Tibial nerve (tissue), 4 donors: ENCODE measurements around the gene LRSAM1.
A peak's percentile ranks its signal among the peaks of the same experiment; 100 is the strongest.

Experiments
- CTCF ChIP-seq, 5 experiments: fragments of 200-600 bp in 3 of 5; fragments of 450-650 bp in 2 of 5; sonication (generic) in 3 of 5; IDR thresholded peaks; one replicate each; pipeline ENCODE4 v1.5.1; 2016 to 2019; ENCODE audit warnings: antibody characterized with exemption in 5 of 5, mild to moderate bottlenecking in 3 of 5, moderate library complexity in 2 of 5
- EP300 ChIP-seq, 2 donors: sonication (generic); formaldehyde crosslinking; IDR thresholded peaks; one replicate each; pipeline ENCODE4 v1.6.1; 2017; ENCODE audit warnings: antibody characterized with exemption in 2 of 2, mild to moderate bottlenecking in 1 of 2

DNA sequence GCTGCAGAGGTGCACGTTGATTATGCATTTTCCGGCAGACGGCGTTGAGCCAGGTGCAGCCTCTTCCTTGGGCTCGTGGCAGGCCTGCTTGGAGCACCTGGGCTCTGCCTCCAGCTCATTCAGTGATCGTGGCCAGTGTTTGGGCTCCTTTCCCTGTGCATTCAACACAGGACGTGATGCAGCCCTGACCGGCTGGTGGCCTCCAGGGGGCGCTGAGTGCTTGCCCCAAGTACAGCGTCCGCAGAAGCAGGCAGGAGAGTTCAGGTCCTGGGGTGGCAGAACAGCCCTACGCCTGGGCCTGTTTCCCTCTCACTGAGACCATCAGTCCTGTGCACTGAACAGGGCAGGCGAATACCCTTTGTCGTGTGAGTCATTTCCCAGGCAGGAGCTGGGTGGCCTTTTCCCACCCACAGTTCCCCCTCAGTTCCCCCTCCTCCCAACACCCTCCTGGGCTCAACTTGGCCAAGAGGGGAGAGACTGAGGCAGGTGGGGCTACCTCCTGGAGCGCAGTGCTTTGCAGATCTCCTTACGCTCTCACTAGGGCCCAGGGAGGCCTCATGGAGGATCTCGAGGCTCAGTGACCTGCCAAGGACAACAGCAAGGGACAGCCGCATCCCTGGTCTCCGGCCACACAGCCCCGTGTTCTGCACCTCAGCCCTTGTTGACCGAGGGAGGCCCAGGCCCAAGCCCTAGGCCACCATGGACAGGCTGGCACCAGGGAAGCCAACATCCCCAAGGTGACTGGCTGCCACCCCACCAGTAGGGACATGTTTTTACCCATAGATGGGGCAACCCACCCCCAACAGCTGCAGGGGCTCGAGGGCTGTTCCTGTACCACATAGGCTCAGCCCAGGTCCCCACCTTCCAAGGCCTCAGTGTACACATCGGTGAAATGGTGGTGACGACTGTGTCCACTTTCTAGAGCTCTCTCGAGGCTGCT lies 52.9 kb downstream of the LRSAM1 start:
- TF ChIP-seq CTCF (IDR thresholded peaks at IDR 0.05) (peak; percentile 78 to 96 (median 87)), EP300 (IDR thresholded peaks at IDR 0.05) (peak in 1 of 2 donors; percentile 47)
